ENCODE data around the gene RASSF4. TPM values are rescaled to one million over a fixed set of nuclear protein-coding genes. Genes with fewer than 3 reads are reported as not detected.

RASSF4 gene
- total and polyA plus RNA-seq, 9 of the 15 experiments (the other 6 are each of a cell fraction or from before 2014, with no cell fraction given) = 0.01 to 0.62 (median 0.11) TPM; not detected in 3

DNA sequence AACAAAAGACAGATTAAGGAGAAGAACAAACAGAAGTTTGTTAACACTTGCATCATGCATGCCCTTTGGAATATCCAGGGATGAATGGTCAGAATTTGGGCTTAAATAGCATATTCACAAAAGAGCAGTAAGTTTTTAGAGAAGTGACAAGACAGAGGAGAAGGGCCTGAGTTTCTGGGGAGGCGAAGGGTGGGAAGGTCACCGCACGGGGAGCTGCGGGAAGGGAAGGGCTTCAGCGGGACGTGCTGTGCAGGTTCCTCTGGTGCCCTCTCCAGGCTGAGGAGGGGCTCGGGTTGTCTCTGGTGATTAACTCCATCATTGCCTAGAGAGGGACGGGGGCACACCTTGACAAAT lies 30.7 kb downstream of the RASSF4 start:
- Histone ChIP-seq H3K4me3 (no peak overlapping the region), H3K4me2 (ENCODE audit: insufficient read depth, low read length) (no peak overlapping the region), H2AFZ (ENCODE audit: low read depth, low read length) (peak overlapping the region; percentile 10; the same call in 1 of the 2 replicates), H3K27ac (ENCODE audit: extremely low read depth, low read depth, low read length) (no peak overlapping the region), H3K79me2 (ENCODE audit: control insufficient read depth, insufficient read depth, low read length) (no peaks in the 10 kb centered on the region), H4K20me1 (replicated peaks; ENCODE audit: control insufficient read depth, insufficient read depth, low read length) (0 out of 2 replicates have a peak, but pooled peaks cover 3% of the 10 kb centered on the region), H3K9me3 (replicated peaks; ENCODE audit: control insufficient read depth, insufficient read depth, low read depth, low read length) (no peaks in the 10 kb centered on the region), H3K4me1 (replicated peaks in 1 of 2; ENCODE audit: control insufficient read depth in 2 of 2, insufficient read depth in 2 of 2, low read length in 2 of 2) (peaks cover 0 to 15% of the 10 kb centered on the region in 2 experiments; a peak in 4 of 5 replicates), H3K36me3 (ENCODE audit: control insufficient read depth, insufficient read depth, low read length) (no peaks in the 10 kb centered on the region), H3K9me1 (ENCODE audit: control insufficient read depth, insufficient read depth, low read length) (no peaks in the 10 kb centered on the region), H3K27me3 (ENCODE audit: control insufficient read depth in 2 of 2, insufficient read depth in 2 of 2, low read length in 2 of 2) (peaks cover 32 to 69% of the 10 kb centered on the region in 2 experiments), H3K9ac (ENCODE audit: insufficient read depth in 1 of 2, low read depth in 2 of 2, low read length in 2 of 2) (no peak overlapping the region)
- BruUV-seq (replicated peaks) = no TSS peak
- ChIA-PET CTCF (ENCODE audit: low intra/inter-chr PET ratio) (interaction anchor here (0.6 to 2.5 kb wide), 3 partner anchors 56 to 127 kb away, joined by 3 to 25 read pairs (median 5); no protein-coding TSS in a partner anchor), POLR2A (interaction anchor here (1.4 kb wide), 1 partner anchor 12 kb away, joined by 8 read pairs; the partner anchor contains the start of gene DEPP1)
- in situ Hi-C loops (cut with MboI) (no loop called here), intact Hi-C loops (cut with micrococcal nuclease) (loop anchor here (1.0 kb wide), 1 partner anchor 58 kb away; no protein-coding TSS in a partner anchor)
- ATAC-seq = peak; percentile 89
- 5% methylated on average over 8 of the region's 8 CpGs for WGBS (ENCODE audit: insufficient coverage, low coverage, missing lambda C conversion rate)
- peak; percentile 58 for FAIRE-seq
- peak; percentile 30 to 61 (median 44) for DNase-seq (ENCODE audit: extremely low read depth in 1 of 4, low spot score in 3 of 4)
- TF ChIP-seq, protein P1, sequence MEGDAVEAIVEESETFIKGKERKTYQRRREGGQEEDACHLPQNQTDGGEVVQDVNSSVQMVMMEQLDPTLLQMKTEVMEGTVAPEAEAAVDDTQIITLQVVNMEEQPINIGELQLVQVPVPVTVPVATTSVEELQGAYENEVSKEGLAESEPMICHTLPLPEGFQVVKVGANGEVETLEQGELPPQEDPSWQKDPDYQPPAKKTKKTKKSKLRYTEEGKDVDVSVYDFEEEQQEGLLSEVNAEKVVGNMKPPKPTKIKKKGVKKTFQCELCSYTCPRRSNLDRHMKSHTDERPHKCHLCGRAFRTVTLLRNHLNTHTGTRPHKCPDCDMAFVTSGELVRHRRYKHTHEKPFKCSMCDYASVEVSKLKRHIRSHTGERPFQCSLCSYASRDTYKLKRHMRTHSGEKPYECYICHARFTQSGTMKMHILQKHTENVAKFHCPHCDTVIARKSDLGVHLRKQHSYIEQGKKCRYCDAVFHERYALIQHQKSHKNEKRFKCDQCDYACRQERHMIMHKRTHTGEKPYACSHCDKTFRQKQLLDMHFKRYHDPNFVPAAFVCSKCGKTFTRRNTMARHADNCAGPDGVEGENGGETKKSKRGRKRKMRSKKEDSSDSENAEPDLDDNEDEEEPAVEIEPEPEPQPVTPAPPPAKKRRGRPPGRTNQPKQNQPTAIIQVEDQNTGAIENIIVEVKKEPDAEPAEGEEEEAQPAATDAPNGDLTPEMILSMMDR (IDR thresholded peaks at IDR 0.05 in 2 of 3, conservative IDR thresholded peaks at IDR 0.05 in 1 of 3; ENCODE audit: insufficient read depth in 2 of 3, low read depth in 1 of 3, low read length in 3 of 3) = peak; percentile 78 to 96 (median 89)
- TF ChIP-seq MYNN (IDR thresholded peaks at IDR 0.05) (no peak), MYNN (CRISPR knock-in tag; IDR thresholded peaks at IDR 0.05) (no peak), MYC (IDR thresholded peaks at IDR 0.05; ENCODE audit: low read depth, low read length) (peak; percentile 40; the same call in 1 of the 2 replicates), MYC (CRISPR knock-in tag; IDR thresholded peaks at IDR 0.05; ENCODE audit: borderline replicate concordance, low read depth) (no peak), USF2 (CRISPR knock-in tag; IDR thresholded peaks at IDR 0.05) (no peak), ZBTB11 (CRISPR knock-in tag; IDR thresholded peaks at IDR 0.05) (no peak), CEBPG (CRISPR knock-in tag; IDR thresholded peaks at IDR 0.05) (peak; percentile 44), CEBPG (tag; conservative IDR thresholded peaks at IDR 0.05 in 1 of 2, IDR thresholded peaks at IDR 0.05 in 1 of 2) (peak; percentile 38 to 74; a peak in 3 of 4 replicates), ARID1B (IDR thresholded peaks at IDR 0.05) (no peak), ESRRA (IDR thresholded peaks at IDR 0.05; ENCODE audit: borderline replicate concordance, low read depth) (peak; percentile 77), VEZF1 (CRISPR knock-in tag; IDR thresholded peaks at IDR 0.05) (peak; percentile 34; the same call in 1 of the 2 replicates)
